HCT116 (cell line): ENCODE data around the gene TAS2R19. TPM values are rescaled to one million over a fixed set of nuclear protein-coding genes. Genes with fewer than 3 reads are reported as not detected.

Source experiments
- ATAC-seq: fragments of 200-7000 bp; cut with Tn5 transposase; 2 replicates; pipeline ENCODE4 v1.9.1; 2020; ENCODE audit warnings: mild to moderate bottlenecking, moderate library complexity
- BruUV-seq: library from RNA; stranded (reverse); fragments of 400-500 nt; replicated peaks from 2 replicates; lab custom pipeline; 2021; lab: Mats Ljungman, UMichigan
- CTCF ChIA-PET: fragments of 300-600 bp; sonication (Branson Sonifier 250); formaldehyde crosslinking; loops from one replicate; lab custom pipeline; 2021; ENCODE audit warnings: antibody characterized with exemption; lab: Charles Lee
- POLR2A ChIA-PET: fragments of 300-600, 350-600 bp; sonication (Branson Sonifier 250); formaldehyde crosslinking; loops from one replicate; lab custom pipeline; 2021; ENCODE audit warnings: antibody characterized with exemption; lab: Charles Lee
- RAD21 ChIA-PET, 2 experiments: fragments of 300-600 bp; sonication (Branson Sonifier 250); formaldehyde crosslinking; loops; one replicate each; lab custom pipeline; 2023; ENCODE audit warnings: low total read pairs in 2 of 2; ENCODE audit not compliant: uncharacterized antibody in 2 of 2, unreplicated experiment in 2 of 2, low non-redundant PET in 1 of 2; lab: Charles Lee
- DNase-seq: peaks from one replicate; pipeline ENCODE4 v3.0.0-alpha.2; 2010; ENCODE audit warnings: low read depth, low spot score
- H2AFZ ChIP-seq: fragments of 200-600 bp; shearing (Covaris generic), sonication (generic); 2 replicates; pipeline ENCODE4 v1.6.1; 2017; ENCODE audit warnings: low read depth, mixed run types, mixed read lengths, antibody characterized with exemption, low read length; ENCODE audit not compliant: poor library complexity, severe bottlenecking
- H3K27ac ChIP-seq: 2 replicates; pipeline ENCODE4 v1.5.1; 2012; ENCODE audit warnings: low read depth, low read length
- H3K27me3 ChIP-seq: fragments of 200-600 bp; sonication (generic); 2 replicates; pipeline ENCODE4 v1.6.1; 2016; ENCODE audit warnings: mixed run types, low read length, mixed read lengths; ENCODE audit not compliant: insufficient read depth
- H3K36me3 ChIP-seq, 2 experiments: fragments of 200-500 bp in 1 of 2; fragments of 200-600 bp in 1 of 2; sonication (Bioruptor generic) in 1 of 2; sonication (generic) in 1 of 2; 2 replicates each; pipeline versions ENCODE4 v1.5.1 to v1.6.1; 2014 to 2016; ENCODE audit warnings: low read length in 2 of 2, inconsistent platforms in 1 of 2, mixed read lengths in 1 of 2, mixed run types in 1 of 2; ENCODE audit not compliant: insufficient read depth in 2 of 2, control insufficient read depth in 1 of 2
- H3K4me1 ChIP-seq, 2 experiments: fragments of 200-600 bp in 1 of 2; sonication (generic) in 1 of 2; 2 replicates each; pipeline versions ENCODE4 v1.5.1 to v1.6.1; 2012 to 2017; ENCODE audit warnings: low read length in 2 of 2, inconsistent platforms in 1 of 2, mild to moderate bottlenecking in 1 of 2, mixed read lengths in 1 of 2, mixed run types in 1 of 2, moderate library complexity in 1 of 2; ENCODE audit not compliant: insufficient read depth in 2 of 2, control insufficient read depth in 1 of 2
- H3K4me2 ChIP-seq: fragments of 200-600 bp; sonication (generic); 2 replicates; pipeline ENCODE4 v1.6.1; 2017; ENCODE audit warnings: mixed run types, low read length, mixed read lengths
- H3K4me3 ChIP-seq, 2 experiments: fragments of 200-600 bp in 1 of 2; sonication (generic) in 1 of 2; replicated peaks in 1 of 2; 2 replicates each; pipeline ENCODE4 v1.5.1; 2011 to 2016; ENCODE audit warnings: low read length in 2 of 2, control low read depth in 1 of 2, low read depth in 1 of 2, mild to moderate bottlenecking in 1 of 2, mixed read lengths in 1 of 2, mixed run types in 1 of 2
- H3K79me2 ChIP-seq: fragments of 200-600 bp; sonication (generic); 2 replicates; pipeline ENCODE4 v1.6.1; 2017; ENCODE audit warnings: mild to moderate bottlenecking, mixed run types, low read length, moderate library complexity, mixed read lengths; ENCODE audit not compliant: insufficient read depth
- H3K9ac ChIP-seq: fragments of 200-600 bp; sonication (generic); 2 replicates; pipeline ENCODE4 v1.6.1; 2016; ENCODE audit warnings: low read length, mixed read lengths
- H3K9me2 ChIP-seq: fragments of 200-600 bp; sonication (generic), shearing (Covaris generic); 2 replicates; pipeline ENCODE4 v1.6.1; 2017; ENCODE audit warnings: mixed run types, mild to moderate bottlenecking, moderate library complexity; ENCODE audit not compliant: insufficient read depth
- H3K9me3 ChIP-seq, 2 experiments: fragments of 200-500 bp in 1 of 2; fragments of 200-600 bp in 1 of 2; sonication (Bioruptor generic) in 1 of 2; sonication (generic) in 1 of 2; 2 replicates each; pipeline ENCODE4 v1.6.1; 2014 to 2017; ENCODE audit warnings: low read length in 2 of 2, mixed read lengths in 2 of 2, inconsistent platforms in 1 of 2, low read depth in 1 of 2, mild to moderate bottlenecking in 1 of 2, mixed run types in 1 of 2, moderate library complexity in 1 of 2; ENCODE audit not compliant: control insufficient read depth in 1 of 2, insufficient read depth in 1 of 2
- H4K20me1 ChIP-seq: fragments of 200-600 bp; sonication (generic), shearing (Covaris generic); 2 replicates; pipeline ENCODE4 v1.6.1; 2017; ENCODE audit warnings: mixed run types, mild to moderate bottlenecking, moderate library complexity; ENCODE audit not compliant: insufficient read depth
- CBX3 ChIP-seq: IDR thresholded peaks from 2 replicates; pipeline ENCODE4 v1.6.1; 2012; ENCODE audit warnings: low read depth
- CEBPB ChIP-seq: IDR thresholded peaks from 2 replicates; pipeline ENCODE4 v1.6.1; 2012; ENCODE audit warnings: low read depth
- ELF1 ChIP-seq: IDR thresholded peaks from 2 replicates; pipeline ENCODE4 v1.6.1; 2012; ENCODE audit warnings: low read depth, borderline replicate concordance
- EZH2 ChIP-seq: fragments of 200-600 bp; sonication (generic); IDR thresholded peaks from 2 replicates; pipeline ENCODE4 v1.6.1; 2017; ENCODE audit warnings: antibody characterized with exemption, mixed run types
- EZH2phosphoT487 ChIP-seq: fragments of 200-600 bp; IDR thresholded peaks from 2 replicates; pipeline ENCODE4 v1.6.1; 2018; ENCODE audit warnings: antibody characterized with exemption, borderline replicate concordance
- REST ChIP-seq: IDR thresholded peaks from 2 replicates; pipeline ENCODE4 v1.6.1; 2012; ENCODE audit warnings: low read depth
- ZBTB33 ChIP-seq: IDR thresholded peaks from 2 replicates; pipeline ENCODE4 v1.6.1; 2011; ENCODE audit warnings: mild to moderate bottlenecking, low read length, moderate library complexity; ENCODE audit not compliant: insufficient replicate concordance; ENCODE audit errors: extremely low read depth
- intact Hi-C: fragments of 100-400 bp; cut with micrococcal nuclease; formaldehyde crosslinking; loops from 2 replicates; pipeline ENCODE4 v1.10.0; 2022
- total RNA-seq: library from RNA; stranded (reverse); gene quantifications from one replicate; pipeline ENCODE4 v1.2.1, GENCODE V29; 2021; ENCODE audit not compliant: unreplicated experiment

The TAS2R19 gene
- total RNA-seq, 1 experiment from 2014 or later: 1.6 TPM

GRCh38 chr12:10994307-10994706 lies 28.1 kb downstream of the TAS2R19 start:
- no peak for ATAC-seq
- no peak for TF ChIP-seq CEBPB
- TF ChIP-seq REST: no peak
- no peak for TF ChIP-seq ELF1
- TF ChIP-seq EZH2phosphoT487: no peak
- no peak for TF ChIP-seq EZH2
- TF ChIP-seq CBX3: no peak
- TF ChIP-seq ZBTB33: no peak
- TF ChIP-seq, all 23 proteins: peak for 0
- no peaks in the 10 kb centered on the region for H4K20me1 ChIP-seq
- no peaks in the 10 kb centered on the region for H3K79me2 ChIP-seq
- CTCF ChIA-PET: no interaction called here
- POLR2A ChIA-PET: no interaction called here
- peaks cover 0 to 8% of the 10 kb centered on the region in 2 experiments; a peak in 1 of 4 replicates for H3K9me3 ChIP-seq
- no peaks in the 10 kb centered on the region for H3K9me2 ChIP-seq
- H2AFZ ChIP-seq: no peak overlapping the region
- H3K4me2 ChIP-seq: no peak overlapping the region
- H3K9ac ChIP-seq: no peak overlapping the region
- H3K27ac ChIP-seq: no peak overlapping the region
- no TSS peak for BruUV-seq
- no peaks in the 10 kb centered on the region for H3K4me1 ChIP-seq
- H3K36me3 ChIP-seq: no peaks in the 10 kb centered on the region
- no peak for DNase-seq
- RAD21 ChIA-PET: no interaction called here
- intact Hi-C loops: no loop called here
- no peak overlapping the region for H3K4me3 ChIP-seq
- no peaks in the 10 kb centered on the region for H3K27me3 ChIP-seq
